NCI-H1694 (cell line): Measurements from ENCODE around the gene FITM1.

Experiments
- DNase-seq: peaks from one replicate; lab custom pipeline; 2025; lab: John Stamatoyannopoulos, UW

Gene FITM1

GRCh38 chr14:24119691-24120090 is 10.8 kb upstream of the FITM1 start:
- no peak for DNase-seq

GRCh38 chr14:24121210-24121609 is 9.2 kb upstream of the FITM1 start:
- DNase-seq, result no peak

GRCh38 chr14:24122416-24122815 is 8.0 kb upstream of the FITM1 start:
- no peak for DNase-seq

- DNase-seq, result no peak
Observed at GRCh38 chr14:24122898-24123297, 7.6 kb upstream of the FITM1 start.

GRCh38 chr14:24123424-24124417 is 6.7 kb upstream of the FITM1 start:
- no peak for DNase-seq

- DNase-seq, result no peak
Observed at GRCh38 chr14:24126939-24127338, 3.5 kb upstream of the FITM1 start.

- DNase-seq, result no peak
Observed at GRCh38 chr14:24127673-24128072, 2.8 kb upstream of the FITM1 start.

GRCh38 chr14:24129410-24129998 is 955 bp upstream of the FITM1 start:
- DNase-seq, result no peak

- DNase-seq, result no peak
Observed at GRCh38 chr14:24130717-24131548, 474 bp downstream of the FITM1 start.

- DNase-seq, result no peak
Observed at GRCh38 chr14:24131549-24131966, 1.1 kb downstream of the FITM1 start.

- no peak for DNase-seq
Observed at GRCh38 chr14:24132061-24132685, 1.7 kb downstream of the FITM1 start.

- no peak for DNase-seq
Observed at GRCh38 chr14:24132976-24133375, 2.5 kb downstream of the FITM1 start.

GRCh38 chr14:24133735-24134134 is 3.3 kb downstream of the FITM1 start:
- no peak for DNase-seq

GRCh38 chr14:24135584-24135833 is 5.0 kb downstream of the FITM1 start:
- DNase-seq, result no peak

GRCh38 chr14:24135834-24136683 is 5.6 kb downstream of the FITM1 start, which contains the start of gene PSME1:
Gene PSME1, plus strand, starts transcription at chr14:24136194. Its CDS starts 69 bp downstream, at chr14:24136263.
- DNase-seq, result peak; percentile 84

GRCh38 chr14:24136684-24137528 is 6.4 kb downstream of the FITM1 start:
- DNase-seq, result no peak

- no peak for DNase-seq
Observed at GRCh38 chr14:24137529-24138395, 7.3 kb downstream of the FITM1 start.

GRCh38 chr14:24138396-24139271 is 8.2 kb downstream of the FITM1 start:
- DNase-seq, result no peak
